Activated naive CD8-positive, alpha-beta T cell treated with anti-CD3 and anti-CD28 coated beads for 36 hours (primary cell): ENCODE results near the gene LRRC8D. TPM values are rescaled to one million over a fixed set of nuclear protein-coding genes. Genes with fewer than 3 reads are reported as not detected.

Experiments used
- DNase-seq: peaks from one replicate; pipeline ENCODE4 v3.0.0; 2021
- H3K27ac Mint-ChIP-seq: one replicate; pipeline ENCODE4 v1.8.0; 2022; ENCODE audit warnings: mild to moderate bottlenecking, moderate library complexity, mixed read lengths
- H3K27me3 Mint-ChIP-seq: one replicate; pipeline ENCODE4 v1.8.0; 2022; ENCODE audit warnings: mild to moderate bottlenecking, mixed read lengths
- H3K36me3 Mint-ChIP-seq: one replicate; pipeline ENCODE4 v1.8.0; 2021; ENCODE audit warnings: mild to moderate bottlenecking, mixed read lengths
- H3K4me1 Mint-ChIP-seq: one replicate; pipeline ENCODE4 v1.8.0; 2021; ENCODE audit warnings: mixed read lengths
- H3K4me3 Mint-ChIP-seq: one replicate; pipeline ENCODE4 v1.8.0; 2022; ENCODE audit warnings: mild to moderate bottlenecking, moderate library complexity, mixed read lengths
- H3K9me3 Mint-ChIP-seq: one replicate; pipeline ENCODE4 v1.8.0; 2022; ENCODE audit warnings: mixed read lengths
- total RNA-seq, 2 experiments: library from RNA; stranded (reverse); gene quantifications; one replicate each; pipeline ENCODE4 v1.2.3, GENCODE V29; 2021

Gene LRRC8D
- total RNA-seq, 2 experiments from 2014 or later, result 37.7 to 41.2 TPM

- Mint-ChIP-seq H3K27me3 (no peaks in the 10 kb centered on the region), H3K36me3 (peaks cover 62% of the 10 kb centered on the region), H3K9me3 (no peaks in the 10 kb centered on the region), H3K27ac (peak overlapping the region; percentile 64), H3K4me1 (peaks cover 47% of the 10 kb centered on the region), H3K4me3 (no peak overlapping the region)
- DNase-seq, result no peak
Observed at GRCh38 chr1:89863165-89863830, 42.5 kb downstream of the LRRC8D start.

- peaks cover 2% of the 10 kb centered on the region for H3K9me3 Mint-ChIP-seq
- DNase-seq, result no peak
- H3K4me3 Mint-ChIP-seq, result no peak overlapping the region
- no peak overlapping the region for H3K27ac Mint-ChIP-seq
- H3K36me3 Mint-ChIP-seq, result peaks cover 66% of the 10 kb centered on the region
- peaks cover 59% of the 10 kb centered on the region for H3K4me1 Mint-ChIP-seq
- H3K27me3 Mint-ChIP-seq, result no peaks in the 10 kb centered on the region
Observed at GRCh38 chr1:89865498-89866382, 44.9 kb downstream of the LRRC8D start.

GRCh38 chr1:89866568-89866967, 45.7 kb downstream of the LRRC8D start:
- H3K4me1 Mint-ChIP-seq, result peaks cover 58% of the 10 kb centered on the region
- no peaks in the 10 kb centered on the region for H3K27me3 Mint-ChIP-seq
- peaks cover 2% of the 10 kb centered on the region for H3K9me3 Mint-ChIP-seq
- H3K4me3 Mint-ChIP-seq, result no peak overlapping the region
- no peak for DNase-seq
- no peak overlapping the region for H3K27ac Mint-ChIP-seq
- H3K36me3 Mint-ChIP-seq, result peaks cover 66% of the 10 kb centered on the region

- H3K27ac Mint-ChIP-seq, result no peak overlapping the region
- peaks cover 49% of the 10 kb centered on the region for H3K36me3 Mint-ChIP-seq
- H3K27me3 Mint-ChIP-seq, result no peaks in the 10 kb centered on the region
- peaks cover 2% of the 10 kb centered on the region for H3K9me3 Mint-ChIP-seq
- no peak overlapping the region for H3K4me3 Mint-ChIP-seq
- peaks cover 45% of the 10 kb centered on the region for H3K4me1 Mint-ChIP-seq
- no peak for DNase-seq
Observed at GRCh38 chr1:89870998-89871397, 50.2 kb downstream of the LRRC8D start.

- peaks cover 2% of the 10 kb centered on the region for H3K9me3 Mint-ChIP-seq
- H3K4me3 Mint-ChIP-seq, result no peak overlapping the region
- H3K27me3 Mint-ChIP-seq, result no peaks in the 10 kb centered on the region
- H3K27ac Mint-ChIP-seq, result no peak overlapping the region
- no peak for DNase-seq
- H3K36me3 Mint-ChIP-seq, result peaks cover 52% of the 10 kb centered on the region
- peaks cover 46% of the 10 kb centered on the region for H3K4me1 Mint-ChIP-seq
Observed at GRCh38 chr1:89871768-89872473, 51.1 kb downstream of the LRRC8D start.

GRCh38 chr1:89872567-89872966, 51.7 kb downstream of the LRRC8D start:
- Mint-ChIP-seq H3K4me1 (peaks cover 46% of the 10 kb centered on the region), H3K27ac (no peak overlapping the region), H3K9me3 (peaks cover 2% of the 10 kb centered on the region), H3K27me3 (no peaks in the 10 kb centered on the region), H3K4me3 (no peak overlapping the region), H3K36me3 (peaks cover 47% of the 10 kb centered on the region)
- DNase-seq, result no peak

GRCh38 chr1:89873288-89873687, 52.5 kb downstream of the LRRC8D start:
- peaks cover 50% of the 10 kb centered on the region for H3K4me1 Mint-ChIP-seq
- no peak for DNase-seq
- H3K27ac Mint-ChIP-seq, result no peak overlapping the region
- no peaks in the 10 kb centered on the region for H3K27me3 Mint-ChIP-seq
- no peak overlapping the region for H3K4me3 Mint-ChIP-seq
- H3K9me3 Mint-ChIP-seq, result peaks cover 2% of the 10 kb centered on the region
- H3K36me3 Mint-ChIP-seq, result peaks cover 46% of the 10 kb centered on the region

- Mint-ChIP-seq H3K9me3 (peaks cover 2% of the 10 kb centered on the region), H3K27ac (no peak overlapping the region), H3K27me3 (no peaks in the 10 kb centered on the region), H3K4me3 (no peak overlapping the region), H3K4me1 (peaks cover 52% of the 10 kb centered on the region), H3K36me3 (peaks cover 45% of the 10 kb centered on the region)
- no peak for DNase-seq
Observed at GRCh38 chr1:89873770-89874169, 52.9 kb downstream of the LRRC8D start.

GRCh38 chr1:89876463-89876862, 55.6 kb downstream of the LRRC8D start:
- Mint-ChIP-seq H3K27ac (no peak overlapping the region), H3K36me3 (peaks cover 46% of the 10 kb centered on the region), H3K9me3 (peaks cover 7% of the 10 kb centered on the region), H3K4me1 (peaks cover 45% of the 10 kb centered on the region), H3K4me3 (no peak overlapping the region), H3K27me3 (no peaks in the 10 kb centered on the region)
- no peak for DNase-seq

- no peak for DNase-seq
- Mint-ChIP-seq H3K4me3 (no peak overlapping the region), H3K27ac (no peak overlapping the region), H3K9me3 (peaks cover 14% of the 10 kb centered on the region), H3K27me3 (no peaks in the 10 kb centered on the region), H3K36me3 (peaks cover 55% of the 10 kb centered on the region), H3K4me1 (peaks cover 41% of the 10 kb centered on the region)
Observed at GRCh38 chr1:89877756-89878155, 56.9 kb downstream of the LRRC8D start.

GRCh38 chr1:89878256-89878655, 57.4 kb downstream of the LRRC8D start:
- Mint-ChIP-seq H3K36me3 (peaks cover 60% of the 10 kb centered on the region), H3K27ac (no peak overlapping the region), H3K9me3 (peaks cover 15% of the 10 kb centered on the region), H3K4me3 (no peak overlapping the region), H3K4me1 (peaks cover 45% of the 10 kb centered on the region), H3K27me3 (no peaks in the 10 kb centered on the region)
- DNase-seq, result no peak

GRCh38 chr1:89880679-89881078, 59.8 kb downstream of the LRRC8D start:
- no peak overlapping the region for H3K4me3 Mint-ChIP-seq
- H3K9me3 Mint-ChIP-seq, result peaks cover 15% of the 10 kb centered on the region
- H3K27ac Mint-ChIP-seq, result no peak overlapping the region
- H3K27me3 Mint-ChIP-seq, result no peaks in the 10 kb centered on the region
- H3K4me1 Mint-ChIP-seq, result peaks cover 46% of the 10 kb centered on the region
- peaks cover 66% of the 10 kb centered on the region for H3K36me3 Mint-ChIP-seq
- DNase-seq, result no peak

GRCh38 chr1:89881415-89882058, 60.7 kb downstream of the LRRC8D start:
- Mint-ChIP-seq H3K36me3 (peaks cover 58% of the 10 kb centered on the region), H3K4me1 (peaks cover 40% of the 10 kb centered on the region), H3K4me3 (no peak overlapping the region), H3K27ac (no peak overlapping the region), H3K27me3 (no peaks in the 10 kb centered on the region), H3K9me3 (peaks cover 15% of the 10 kb centered on the region)
- DNase-seq, result peak; percentile 2

GRCh38 chr1:89882348-89883029, 61.7 kb downstream of the LRRC8D start:
- no peak for DNase-seq
- H3K4me1 Mint-ChIP-seq, result peaks cover 38% of the 10 kb centered on the region
- peaks cover 15% of the 10 kb centered on the region for H3K9me3 Mint-ChIP-seq
- peaks cover 57% of the 10 kb centered on the region for H3K36me3 Mint-ChIP-seq
- H3K27ac Mint-ChIP-seq, result no peak overlapping the region
- H3K4me3 Mint-ChIP-seq, result no peak overlapping the region
- H3K27me3 Mint-ChIP-seq, result no peaks in the 10 kb centered on the region
